NCI-H1417 (cell line): ENCODE data around the gene KIAA0513.
"Not testable (repeated sequence)": the region's sequence is repeated elsewhere in the genome, so short reads cannot be mapped to it uniquely, and the experiment has no call there.

Experiments used
- DNase-seq, 3 experiments: peaks; one replicate each; lab custom pipeline; 2025; lab: John Stamatoyannopoulos, UW

Gene KIAA0513

GRCh38 chr16:85049706-85050305 is 22.2 kb downstream of the KIAA0513 start:
- no peak for DNase-seq

- no peak for DNase-seq
Observed at GRCh38 chr16:85051067-85051581, 23.5 kb downstream of the KIAA0513 start.

- DNase-seq: no peak
Observed at GRCh38 chr16:85051683-85052082, 24.1 kb downstream of the KIAA0513 start.

GRCh38 chr16:85052536-85052935 is 24.9 kb downstream of the KIAA0513 start:
- DNase-seq: no peak

- DNase-seq: not testable (repeated sequence)
Observed at GRCh38 chr16:85054321-85054720, 26.7 kb downstream of the KIAA0513 start.

- DNase-seq: no peak
Observed at GRCh38 chr16:85054948-85055492, 27.4 kb downstream of the KIAA0513 start.

GRCh38 chr16:85055493-85056210 is 28.1 kb downstream of the KIAA0513 start:
- DNase-seq: no peak

- DNase-seq: no peak
Observed at GRCh38 chr16:85056211-85056748, 28.7 kb downstream of the KIAA0513 start.

GRCh38 chr16:85057212-85057889 is 29.8 kb downstream of the KIAA0513 start:
- DNase-seq: peak in 2 of 3 experiments; percentile 6 to 40

- DNase-seq: peak in 2 of 3 experiments; percentile 24 to 89
Observed at GRCh38 chr16:85057948-85058347, 30.4 kb downstream of the KIAA0513 start.

GRCh38 chr16:85058909-85059308 is 31.3 kb downstream of the KIAA0513 start:
- no peak for DNase-seq

GRCh38 chr16:85061566-85061965 is 34.0 kb downstream of the KIAA0513 start:
- DNase-seq: no peak

- no peak for DNase-seq
Observed at GRCh38 chr16:85062323-85062722, 34.7 kb downstream of the KIAA0513 start.

GRCh38 chr16:85062845-85063244 is 35.2 kb downstream of the KIAA0513 start:
- DNase-seq: no peak

GRCh38 chr16:85064186-85064585 is 36.6 kb downstream of the KIAA0513 start:
- DNase-seq: no peak

- no peak for DNase-seq
Observed at GRCh38 chr16:85065099-85065498, 37.5 kb downstream of the KIAA0513 start.

- DNase-seq: no peak
Observed at GRCh38 chr16:85066346-85066885, 38.8 kb downstream of the KIAA0513 start.

- no peak for DNase-seq
Observed at GRCh38 chr16:85067024-85067423, 39.4 kb downstream of the KIAA0513 start.

GRCh38 chr16:85067426-85067825 is 39.8 kb downstream of the KIAA0513 start:
- no peak for DNase-seq

- no peak for DNase-seq
Observed at GRCh38 chr16:85068746-85069145, 41.2 kb downstream of the KIAA0513 start.

- DNase-seq: no peak
Observed at GRCh38 chr16:85069171-85069570, 41.6 kb downstream of the KIAA0513 start.
